ENCODE results near the gene HSPA12B. TPM values are rescaled to one million over a fixed set of nuclear protein-coding genes. Genes with fewer than 3 reads are reported as not detected.
A peak's percentile ranks its signal among the peaks of the same experiment; 100 is the strongest.

Gene HSPA12B
- total and polyA plus RNA-seq, 2 of the 13 experiments (the other 11 are each of a cell fraction or from before 2014, with no cell fraction given) = 0.01 TPM; not detected in 1

- TF ChIP-seq NONO (IDR thresholded peaks at IDR 0.05) (no peak), NONO (CRISPR knock-in tag; conservative IDR thresholded peaks at IDR 0.05) (peak; percentile 96), ZC3H13 (CRISPR knock-in tag; IDR thresholded peaks at IDR 0.05) (peak; percentile 94), ZNF552 (CRISPR knock-in tag; IDR thresholded peaks at IDR 0.05; ENCODE audit: borderline replicate concordance) (peak; percentile 73; the same call in 1 of the 2 replicates), ZNF253 (CRISPR knock-in tag; IDR thresholded peaks at IDR 0.05; ENCODE audit: borderline replicate concordance) (no peak), EEA1 (CRISPR knock-in tag; IDR thresholded peaks at IDR 0.05; ENCODE audit: borderline replicate concordance) (peak; percentile 59; the same call in 1 of the 2 replicates), ZSCAN25 (CRISPR knock-in tag; IDR thresholded peaks at IDR 0.05) (no peak; the same call in 1 of the 2 replicates), ZNF768 (CRISPR knock-in tag; IDR thresholded peaks at IDR 0.05) (peak; percentile 74), FOXP4 (CRISPR knock-in tag; IDR thresholded peaks at IDR 0.05) (no peak), MYNN (CRISPR knock-in tag; IDR thresholded peaks at IDR 0.05; ENCODE audit: low read depth) (no peak), ZBTB39 (CRISPR knock-in tag; IDR thresholded peaks at IDR 0.05) (peak; percentile 86; the same call in 1 of the 2 replicates), SOX13 (IDR thresholded peaks at IDR 0.05) (no peak), SOX13 (CRISPR knock-in tag; conservative IDR thresholded peaks at IDR 0.05 in 1 of 2, IDR thresholded peaks at IDR 0.05 in 1 of 2) (no peak; a peak in 1 of 4 replicates), ZNF18 (CRISPR knock-in tag; IDR thresholded peaks at IDR 0.05; ENCODE audit: insufficient replicate concordance) (no peak), ZNF329 (CRISPR knock-in tag; IDR thresholded peaks at IDR 0.05; ENCODE audit: low read depth) (no peak), PCBP2 (optimal IDR thresholded peaks at IDR 0.05; ENCODE audit: low read depth, low read length, poor library complexity, severe bottlenecking) (no peak), ZNF382 (CRISPR knock-in tag; IDR thresholded peaks at IDR 0.05; ENCODE audit: borderline replicate concordance) (no peak)
- TF ChIP-seq, protein P1, sequence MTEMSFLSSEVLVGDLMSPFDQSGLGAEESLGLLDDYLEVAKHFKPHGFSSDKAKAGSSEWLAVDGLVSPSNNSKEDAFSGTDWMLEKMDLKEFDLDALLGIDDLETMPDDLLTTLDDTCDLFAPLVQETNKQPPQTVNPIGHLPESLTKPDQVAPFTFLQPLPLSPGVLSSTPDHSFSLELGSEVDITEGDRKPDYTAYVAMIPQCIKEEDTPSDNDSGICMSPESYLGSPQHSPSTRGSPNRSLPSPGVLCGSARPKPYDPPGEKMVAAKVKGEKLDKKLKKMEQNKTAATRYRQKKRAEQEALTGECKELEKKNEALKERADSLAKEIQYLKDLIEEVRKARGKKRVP (CRISPR knock-in tag; IDR thresholded peaks at IDR 0.05) = no peak
Observed at GRCh38 chr20:3749689-3750531, 17.4 kb downstream of the HSPA12B start (continued).

Data from HepG2 (cell line).